ENCODE data around the gene HAUS1. TPM values are rescaled to one million over a fixed set of nuclear protein-coding genes. Genes with fewer than 3 reads are reported as not detected.
A peak's percentile ranks its signal among the peaks of the same experiment; 100 is the strongest.

HAUS1 gene
- polyA plus RNA-seq, 3 donors: 12.1 to 50.4 (median 34.6) TPM

- peaks cover 6 to 8% of the 10 kb centered on the region in 2 donors for H3K36me3 Mint-ChIP-seq
- intact Hi-C loops (cut with micrococcal nuclease): loop anchor here (5.0 to 10.0 kb wide), 5 partner anchors 47 to 407 kb away; partner anchors contain the start of gene EPG5 (in 1 of the 2)
- Histone ChIP-seq H3K79me2 (ENCODE audit: insufficient read depth, low read length) (peaks cover 58% of the 10 kb centered on the region), H3K4me2 (replicated peaks; ENCODE audit: extremely low read depth, low read length, poor library complexity, severe bottlenecking) (peak within 1 kb of the TSS; percentile 96), H3K36me3 (replicated peaks in 1 of 2; ENCODE audit: control insufficient read depth in 1 of 2, insufficient read depth in 2 of 2, low read length in 2 of 2) (no peaks in the 10 kb centered on the region), H3K27ac (ENCODE audit: low read depth in 1 of 2, low read length in 2 of 2) (peak within 1 kb of the TSS; percentile 75 to 78), H3K4me1 (ENCODE audit: control insufficient read depth in 1 of 2, insufficient read depth in 2 of 2, low read length in 2 of 2) (peaks cover 35 to 48% of the 10 kb centered on the region in 2 donors), H2AFZ (ENCODE audit: insufficient read depth, low read depth, low read length, poor library complexity, severe bottlenecking) (peak within 1 kb of the TSS; percentile 92), H3K9me3 (replicated peaks in 1 of 2; ENCODE audit: control insufficient read depth in 1 of 2, insufficient read depth in 1 of 2, low read length in 2 of 2) (no peaks in the 10 kb centered on the region), H4K20me1 (ENCODE audit: insufficient read depth, low read length) (peaks cover 30% of the 10 kb centered on the region), H3K4me3 (replicated peaks in 1 of 3; ENCODE audit: low read depth in 2 of 3, low read length in 3 of 3) (peak within 1 kb of the TSS; percentile 78 to 97 (median 95)), H3K9ac (ENCODE audit: insufficient read depth, low read length, poor library complexity, severe bottlenecking) (peak within 1 kb of the TSS; percentile 95), H3K27me3 (ENCODE audit: control insufficient read depth in 2 of 2, insufficient read depth in 2 of 2, low read length in 2 of 2) (no peaks in the 10 kb centered on the region)
- peak within 1 kb of the TSS; percentile 90 to 95 (median 92) for H3K27ac Mint-ChIP-seq
- peaks cover 0 to 1% (median 0%) of the 10 kb centered on the region in 3 donors for H3K27me3 Mint-ChIP-seq (ENCODE audit: low read depth in 3 of 3)
- peaks cover 50% of the 10 kb centered on the region for H3K4me1 Mint-ChIP-seq
- H3K4me3 Mint-ChIP-seq: peak within 1 kb of the TSS; percentile 88 to 97
- no peaks in the 10 kb centered on the region for H3K9me3 Mint-ChIP-seq
- TF ChIP-seq, protein P1, sequence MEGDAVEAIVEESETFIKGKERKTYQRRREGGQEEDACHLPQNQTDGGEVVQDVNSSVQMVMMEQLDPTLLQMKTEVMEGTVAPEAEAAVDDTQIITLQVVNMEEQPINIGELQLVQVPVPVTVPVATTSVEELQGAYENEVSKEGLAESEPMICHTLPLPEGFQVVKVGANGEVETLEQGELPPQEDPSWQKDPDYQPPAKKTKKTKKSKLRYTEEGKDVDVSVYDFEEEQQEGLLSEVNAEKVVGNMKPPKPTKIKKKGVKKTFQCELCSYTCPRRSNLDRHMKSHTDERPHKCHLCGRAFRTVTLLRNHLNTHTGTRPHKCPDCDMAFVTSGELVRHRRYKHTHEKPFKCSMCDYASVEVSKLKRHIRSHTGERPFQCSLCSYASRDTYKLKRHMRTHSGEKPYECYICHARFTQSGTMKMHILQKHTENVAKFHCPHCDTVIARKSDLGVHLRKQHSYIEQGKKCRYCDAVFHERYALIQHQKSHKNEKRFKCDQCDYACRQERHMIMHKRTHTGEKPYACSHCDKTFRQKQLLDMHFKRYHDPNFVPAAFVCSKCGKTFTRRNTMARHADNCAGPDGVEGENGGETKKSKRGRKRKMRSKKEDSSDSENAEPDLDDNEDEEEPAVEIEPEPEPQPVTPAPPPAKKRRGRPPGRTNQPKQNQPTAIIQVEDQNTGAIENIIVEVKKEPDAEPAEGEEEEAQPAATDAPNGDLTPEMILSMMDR (IDR thresholded peaks at IDR 0.05): no peak
- peak; percentile 60 to 68 (median 61) for DNase-seq
- under 1% methylated on average over 69 of the region's 75 CpGs for WGBS (ENCODE audit: insufficient coverage)
Observed at GRCh38 chr18:46071653-46072375, 32.4 kb upstream of the HAUS1 start, which contains the start of gene PSTPIP2. Gene PSTPIP2, minus strand, starts transcription at chr18:46072260. Its CDS starts 72 bp downstream, at chr18:46072188.

DNA sequence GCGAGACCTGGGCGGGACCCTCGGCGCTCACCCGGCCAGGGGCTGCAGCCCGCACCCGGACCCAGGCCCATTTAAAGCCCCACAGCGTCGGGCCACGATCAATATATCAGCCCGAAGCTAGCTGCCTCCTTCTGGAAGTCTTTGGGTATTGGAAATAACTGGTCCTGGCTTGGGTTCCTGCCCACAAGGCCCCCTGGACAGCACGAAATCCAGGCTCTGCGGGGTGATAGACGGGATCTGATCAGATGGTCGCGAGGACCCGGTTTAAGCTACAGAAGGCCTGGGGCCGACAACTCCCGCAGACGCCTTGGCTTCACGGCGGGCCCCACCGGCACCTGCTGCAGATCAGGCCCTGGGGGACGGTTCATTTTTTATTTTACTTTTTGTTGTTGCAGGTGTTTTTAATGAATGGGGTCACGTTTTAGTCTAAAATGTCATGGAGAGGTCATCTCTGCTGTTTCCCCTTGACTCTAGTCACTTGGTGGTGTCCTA lies 31.8 kb upstream of the HAUS1 start:
- H3K4me3 ChIP-seq (replicated peaks in 1 of 3; ENCODE audit: low read depth in 2 of 3, low read length in 3 of 3): peak overlapping the region; percentile 78 to 97 (median 95)
- no peaks in the 10 kb centered on the region for H3K27me3 ChIP-seq (ENCODE audit: control insufficient read depth in 2 of 2, insufficient read depth in 2 of 2, low read length in 2 of 2)
- H3K9ac ChIP-seq (ENCODE audit: insufficient read depth, low read length, poor library complexity, severe bottlenecking): peak overlapping the region; percentile 95
- peaks cover 52% of the 10 kb centered on the region for H3K79me2 ChIP-seq (ENCODE audit: insufficient read depth, low read length)
- peak overlapping the region in 3 of 7 donors; percentile 18 to 91 (median 36) for H3K27ac Mint-ChIP-seq
- peaks cover 0 to 1% (median 0%) of the 10 kb centered on the region in 3 donors for H3K27me3 Mint-ChIP-seq (ENCODE audit: low read depth in 3 of 3)
- peaks cover 35 to 48% of the 10 kb centered on the region in 2 donors for H3K4me1 ChIP-seq (ENCODE audit: control insufficient read depth in 1 of 2, insufficient read depth in 2 of 2, low read length in 2 of 2)
- TF ChIP-seq, protein P1 (IDR thresholded peaks at IDR 0.05): no peak
- peaks cover 48% of the 10 kb centered on the region for H3K4me1 Mint-ChIP-seq
- H3K9me3 Mint-ChIP-seq: no peaks in the 10 kb centered on the region
- peak overlapping the region; percentile 92 for H2AFZ ChIP-seq (ENCODE audit: insufficient read depth, low read depth, low read length, poor library complexity, severe bottlenecking)
- H3K4me3 Mint-ChIP-seq: peak overlapping the region; percentile 85 to 88
- H3K4me2 ChIP-seq (replicated peaks; ENCODE audit: extremely low read depth, low read length, poor library complexity, severe bottlenecking): peak overlapping the region; percentile 96
- peak overlapping the region in 1 of 2 donors; percentile 75 for H3K27ac ChIP-seq (ENCODE audit: low read depth in 1 of 2, low read length in 2 of 2)
- intact Hi-C loops (cut with micrococcal nuclease): loop anchor here (5.0 to 10.0 kb wide), 5 partner anchors 48 to 408 kb away; partner anchors contain the start of gene EPG5 (in 1 of the 2)
- no peaks in the 10 kb centered on the region for H3K9me3 ChIP-seq (replicated peaks in 1 of 2; ENCODE audit: control insufficient read depth in 1 of 2, insufficient read depth in 1 of 2, low read length in 2 of 2)
- no peak for DNase-seq
- peaks cover 11% of the 10 kb centered on the region in 2 donors for H3K36me3 Mint-ChIP-seq
- peaks cover 0 to 3% of the 10 kb centered on the region in 2 donors for H3K36me3 ChIP-seq (replicated peaks in 1 of 2; ENCODE audit: control insufficient read depth in 1 of 2, insufficient read depth in 2 of 2, low read length in 2 of 2)
- WGBS (ENCODE audit: insufficient coverage): 31% methylated on average over 21 of the region's 25 CpGs
- H4K20me1 ChIP-seq (ENCODE audit: insufficient read depth, low read length): peaks cover 26% of the 10 kb centered on the region

All from CD14-positive monocyte (primary cell).